ENCODE results near the gene APOBEC3G. TPM values are rescaled to one million over a fixed set of nuclear protein-coding genes. Genes with fewer than 3 reads are reported as not detected.

The APOBEC3G gene
- not detected in 5 replicates for total RNA-seq (2022; extraction: Qiagen RNA extraction)

GRCh38 chr22:39077026-39077840 is at the start of gene APOBEC3G:
Gene APOBEC3G (plus strand): TSS chr22:39077275. CDS start chr22:39077362, 87 bp downstream.

GRCh38 chr22:39040538-39041296 is 36.4 kb upstream of the APOBEC3G start, which contains the start of gene APOBEC3F:
Gene APOBEC3F (plus strand): TSS chr22:39040864. CDS start chr22:39040961, 97 bp downstream.

GRCh38 chr22:39097098-39098020 is 20.3 kb downstream of the APOBEC3G start, which contains the start of gene APOBEC3H:
Gene APOBEC3H (plus strand): TSS chr22:39097244. CDS start chr22:39100279, 3,035 bp downstream.

Other genes starting within 250 kb of the APOBEC3G start
- 8.6 to 10.9 TPM (median 9.9 TPM) in 5 replicates for gene NPTXR, start 233.2 kb upstream of the APOBEC3G start, total RNA-seq (2022; extraction: Qiagen RNA extraction)
- gene CBX6, start 205.1 kb upstream of the APOBEC3G start, total RNA-seq (2022; extraction: Qiagen RNA extraction), result 21.9 to 31.8 TPM (median 28.4 TPM) in 5 replicates
- not detected in 5 replicates for gene APOBEC3A, start 119.7 kb upstream of the APOBEC3G start, total RNA-seq (2022; extraction: Qiagen RNA extraction)
- gene APOBEC3B, start 94.9 kb upstream of the APOBEC3G start, total RNA-seq (2022; extraction: Qiagen RNA extraction), result 27.0 to 32.6 TPM (median 28.8 TPM) in 5 replicates
- 25.4 to 29.0 TPM (median 27.5 TPM) in 5 replicates for gene APOBEC3C, start 63.0 kb upstream of the APOBEC3G start, total RNA-seq (2022; extraction: Qiagen RNA extraction)
- gene APOBEC3D, start 56.1 kb upstream of the APOBEC3G start, total RNA-seq (2022; extraction: Qiagen RNA extraction), result 0.08 to 0.55 TPM (median 0.20 TPM) in 4 of 5 replicates, not detected in the other
- gene APOBEC3F, start 36.4 kb upstream of the APOBEC3G start, total RNA-seq (2022; extraction: Qiagen RNA extraction), result 1.6 to 2.4 TPM (median 2.2 TPM) in 5 replicates
- 0.14 to 0.65 TPM (median 0.63 TPM) in 3 of 5 replicates, not detected in the others for gene APOBEC3H, start 20.0 kb downstream of the APOBEC3G start, total RNA-seq (2022; extraction: Qiagen RNA extraction)
- gene CBX7, start 75.4 kb downstream of the APOBEC3G start, total RNA-seq (2022; extraction: Qiagen RNA extraction), result 0.84 to 1.6 TPM (median 1.0 TPM) in 5 replicates
- gene PDGFB, start 167.7 kb downstream of the APOBEC3G start, total RNA-seq (2022; extraction: Qiagen RNA extraction), result 3.3 to 4.1 TPM (median 3.7 TPM) in 5 replicates
- gene RPL3, start 242.3 kb downstream of the APOBEC3G start, total RNA-seq (2022; extraction: Qiagen RNA extraction), result 1,740 to 2,307 TPM (median 1,763 TPM) in 5 replicates

Data from A549 treated with Mapracorat at 1 μM for 4 hours (cell line).